SIG-M5 treated with dmso at 0.1 percent for 504 hours (cell line): Measurements from ENCODE around the gene RPP30.
"Not testable (repeated sequence)": the region's sequence is repeated elsewhere in the genome, so short reads cannot be mapped to it uniquely, and the experiment has no call there.

Experiments
- DNase-seq: peaks from one replicate; lab custom pipeline; 2025; ENCODE audit not compliant: unreplicated experiment; lab: John Stamatoyannopoulos, UW

Gene RPP30

DNA sequence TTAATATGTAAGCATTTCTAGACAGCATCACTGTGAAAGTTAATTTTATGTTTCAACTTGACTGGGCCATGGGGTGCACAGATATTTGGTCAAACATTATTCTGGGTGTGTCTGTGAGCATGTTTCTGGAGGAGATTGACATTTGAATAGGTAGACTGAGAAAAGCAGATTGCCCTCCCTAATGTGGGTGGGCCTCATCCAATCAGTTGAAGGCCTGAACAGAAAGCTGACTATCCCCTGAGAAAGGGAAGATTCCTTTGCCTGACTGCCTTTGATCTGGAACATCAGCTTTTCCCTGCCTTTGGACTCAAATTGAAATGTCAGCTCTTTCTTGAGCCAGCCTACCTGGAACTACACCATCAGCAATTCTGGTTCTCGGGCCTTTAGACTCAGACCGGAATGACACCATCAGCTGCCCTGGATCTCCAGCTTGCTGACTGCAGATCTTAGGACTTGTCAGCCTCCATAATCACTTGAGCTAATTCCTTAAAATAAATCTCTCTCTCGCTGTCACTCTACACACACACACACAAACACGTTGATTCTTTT lies 5.7 kb upstream of the RPP30 start:
- DNase-seq: no peak

DNA sequence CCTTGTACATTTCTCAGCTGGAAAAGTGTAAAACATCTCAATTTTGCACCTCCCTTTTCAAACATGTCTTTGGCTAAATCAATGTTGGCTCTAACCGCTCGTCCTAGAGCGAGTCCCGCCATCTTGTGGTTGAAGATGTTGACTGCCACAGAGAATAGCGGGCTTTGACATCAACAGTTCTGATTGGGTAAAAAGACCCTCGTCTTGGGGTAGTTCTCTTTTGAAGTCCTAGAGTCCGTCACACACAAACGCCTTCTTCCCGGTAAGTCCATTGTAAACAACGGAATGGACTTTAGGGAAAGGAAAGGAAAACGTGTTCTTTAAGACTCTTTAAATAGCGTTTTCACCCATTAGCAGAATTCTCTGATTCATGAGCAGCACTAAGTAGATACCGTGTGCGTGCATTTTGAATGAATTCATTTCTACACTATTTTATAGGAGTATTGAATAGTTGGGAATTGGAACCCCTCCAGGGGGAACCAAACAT lies 452 bp upstream of the RPP30 start:
- DNase-seq: peak; percentile 58

DNA sequence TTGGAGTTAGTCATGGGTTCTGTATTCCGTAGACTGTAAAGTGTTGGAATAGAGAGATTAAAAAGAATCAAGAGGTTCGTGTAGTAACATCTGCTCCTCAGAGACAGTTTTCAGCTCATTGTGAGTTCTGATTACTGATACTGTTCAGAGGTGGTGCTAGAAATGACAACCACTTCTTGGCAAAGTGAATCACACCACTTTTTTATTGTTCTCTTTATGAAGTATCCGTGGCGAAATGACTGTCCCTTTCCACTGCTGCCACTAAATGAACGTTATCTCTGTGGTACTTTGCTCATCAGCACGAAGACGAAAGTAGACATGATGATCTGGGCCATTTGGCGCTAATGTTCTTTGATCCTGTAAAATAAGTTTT lies 860 bp downstream of the RPP30 start:
- DNase-seq: no peak

DNA sequence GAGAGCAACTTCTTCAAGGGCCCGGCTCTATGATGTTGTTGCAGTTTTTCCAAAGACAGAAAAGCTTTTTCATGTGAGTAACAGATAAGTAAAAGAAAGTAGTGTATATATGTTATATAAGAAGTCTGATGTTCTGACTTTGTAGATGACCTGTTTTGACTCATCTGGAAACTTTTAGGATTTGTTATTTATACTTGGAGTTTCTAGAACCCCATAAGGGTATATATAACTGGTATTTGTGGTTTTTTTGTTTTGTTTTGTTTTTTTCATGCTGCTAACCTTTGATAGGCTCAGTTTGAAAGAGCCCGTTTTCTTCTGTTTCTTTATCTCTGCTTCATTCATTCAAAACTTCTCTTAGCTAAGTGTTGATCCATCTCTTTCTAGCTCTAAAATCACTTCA lies 7.3 kb downstream of the RPP30 start:
- DNase-seq: no peak

DNA sequence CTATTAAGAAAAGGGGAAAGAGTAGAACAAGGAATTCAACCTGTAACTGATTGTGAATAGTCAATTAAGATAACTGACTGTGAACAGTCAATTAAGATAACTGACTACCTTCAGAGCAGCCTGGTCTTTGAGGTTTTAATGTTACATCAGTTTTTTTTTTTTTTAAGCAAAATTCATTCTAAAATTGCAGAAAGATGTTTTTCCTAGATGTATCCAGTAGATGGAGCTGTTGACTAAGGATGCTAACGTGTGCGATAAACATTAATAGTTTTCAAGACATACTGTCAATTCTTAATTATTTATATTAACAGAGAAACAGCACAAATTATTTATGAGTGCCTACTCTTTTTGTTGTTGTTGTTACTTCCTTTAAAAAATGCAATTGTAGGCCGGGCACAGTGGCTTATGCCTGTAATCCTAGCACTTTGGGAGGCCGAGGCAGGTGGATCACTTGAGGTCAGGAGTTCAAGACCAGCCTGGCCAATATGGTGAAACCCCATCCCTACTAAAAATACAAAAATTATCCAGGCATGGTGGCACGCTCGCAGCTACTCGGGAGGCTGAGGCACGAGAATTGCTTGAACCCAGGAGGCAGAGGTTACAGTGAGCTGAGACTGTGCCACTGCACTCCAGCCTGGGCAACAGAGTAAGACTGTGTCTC lies 8.4 kb downstream of the RPP30 start:
- DNase-seq: peak; percentile 42

DNA sequence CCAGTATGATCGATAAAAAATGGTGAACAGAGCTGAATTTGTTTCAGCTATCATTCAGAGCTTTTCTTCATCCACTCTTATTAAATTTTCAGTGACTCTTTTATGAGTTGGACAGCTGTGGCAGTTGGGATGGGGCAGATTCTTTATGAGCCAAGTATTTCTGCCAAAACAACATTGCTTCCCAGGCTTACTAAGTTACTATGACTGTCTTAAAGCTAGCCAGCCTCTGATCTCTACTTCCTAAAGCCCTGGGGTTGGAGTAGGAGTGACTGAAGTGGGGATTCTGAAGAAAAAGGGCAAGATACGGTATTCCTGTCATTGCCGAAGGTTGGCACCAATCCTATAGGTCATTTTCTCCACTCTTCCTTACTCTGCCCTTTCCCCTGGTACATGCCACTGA lies 12.7 kb downstream of the RPP30 start:
- DNase-seq: no peak

DNA sequence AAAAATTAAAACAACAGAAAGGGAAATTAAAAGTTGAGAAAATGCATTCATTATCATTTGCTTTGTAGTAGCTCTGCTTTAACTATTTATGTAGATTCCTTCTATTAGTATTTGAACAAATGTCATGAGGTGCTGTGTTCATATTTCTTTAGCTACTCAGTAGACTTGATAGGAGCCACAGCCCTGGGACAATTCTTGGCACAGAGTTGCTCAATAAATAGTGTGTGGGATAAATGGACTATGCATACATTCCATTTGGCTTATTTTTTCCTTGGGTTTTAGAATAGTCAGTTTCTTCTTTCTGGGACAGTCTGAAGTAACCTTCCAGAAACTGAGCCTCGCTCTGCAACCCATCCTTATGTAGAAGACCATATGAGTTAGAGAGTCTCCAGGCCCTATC lies 13.4 kb downstream of the RPP30 start:
- no peak for DNase-seq

DNA sequence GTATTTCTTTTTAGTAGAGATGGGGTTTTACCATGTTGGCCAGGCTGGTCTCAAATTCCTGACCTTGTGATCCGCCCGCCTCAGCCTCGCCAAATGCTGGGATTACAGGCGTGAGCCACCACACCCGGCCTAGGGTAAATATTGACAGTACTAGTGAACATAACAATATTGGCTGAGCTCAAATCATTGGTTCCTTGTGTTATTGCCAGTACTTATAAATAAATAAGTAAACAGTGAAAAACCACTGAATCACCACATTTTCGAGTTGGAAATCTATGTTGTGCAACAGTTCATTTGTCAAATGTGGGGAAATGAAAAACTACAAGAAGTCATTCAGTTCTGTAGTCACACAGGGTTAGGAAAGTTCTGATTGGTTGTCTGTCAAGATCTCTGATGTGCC lies 15.8 kb downstream of the RPP30 start:
- no peak for DNase-seq

DNA sequence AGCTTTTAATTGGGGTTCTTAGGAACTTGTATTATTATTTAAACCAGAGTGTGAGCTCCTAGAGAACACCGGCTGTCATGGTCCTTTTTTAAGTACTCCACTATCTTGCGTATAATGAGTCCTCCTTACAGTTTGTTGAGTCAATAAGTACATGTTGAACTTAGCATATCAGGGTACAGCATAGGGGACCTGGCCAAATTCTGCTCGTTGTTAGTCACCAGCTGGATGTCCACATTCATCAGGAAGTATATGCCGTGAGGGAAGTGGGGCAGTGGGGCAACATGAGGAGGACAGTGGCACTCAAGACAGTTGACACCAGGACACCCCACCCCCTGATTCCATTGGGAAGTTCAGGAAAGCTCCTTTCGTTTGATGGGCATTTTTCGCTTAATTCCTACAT lies 16.6 kb downstream of the RPP30 start:
- DNase-seq: no peak

DNA sequence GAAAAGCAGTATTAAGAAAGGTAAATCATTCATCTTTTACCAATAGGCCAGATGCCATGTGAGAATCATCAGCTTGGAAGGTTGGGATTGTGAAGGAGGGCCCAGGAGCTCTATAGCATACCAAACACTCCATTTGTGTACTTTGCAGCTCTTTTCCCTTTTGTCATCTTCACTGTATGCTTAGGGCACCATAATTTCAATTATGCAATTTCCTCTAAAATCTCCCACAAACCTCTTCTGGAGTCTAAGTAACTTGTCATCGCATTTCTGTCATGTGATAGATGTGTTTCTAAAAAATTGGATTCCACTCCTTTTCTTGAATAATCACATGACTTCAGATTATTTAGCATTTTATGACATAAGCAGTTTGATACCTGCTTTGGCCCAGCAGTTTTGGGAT lies 17.9 kb downstream of the RPP30 start:
- no peak for DNase-seq

DNA sequence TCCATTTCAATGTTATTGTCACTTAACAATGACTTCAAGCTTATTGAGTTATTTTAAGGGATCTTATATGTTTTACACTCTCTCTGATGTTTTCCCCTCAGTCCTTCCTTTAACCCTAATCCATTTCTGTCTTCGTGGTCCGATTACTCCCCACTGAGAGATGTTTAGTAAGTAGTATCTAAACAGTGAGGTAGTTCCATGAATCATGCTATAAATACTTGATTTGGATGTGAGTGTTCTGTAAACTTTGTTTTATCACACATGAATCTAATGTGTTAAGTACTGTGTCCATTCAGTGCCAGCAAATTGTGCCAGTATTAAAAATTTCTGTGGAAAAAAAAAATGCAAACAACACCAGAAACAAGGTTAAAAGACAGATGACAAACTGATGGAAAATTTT lies 18.6 kb downstream of the RPP30 start:
- no peak for DNase-seq

DNA sequence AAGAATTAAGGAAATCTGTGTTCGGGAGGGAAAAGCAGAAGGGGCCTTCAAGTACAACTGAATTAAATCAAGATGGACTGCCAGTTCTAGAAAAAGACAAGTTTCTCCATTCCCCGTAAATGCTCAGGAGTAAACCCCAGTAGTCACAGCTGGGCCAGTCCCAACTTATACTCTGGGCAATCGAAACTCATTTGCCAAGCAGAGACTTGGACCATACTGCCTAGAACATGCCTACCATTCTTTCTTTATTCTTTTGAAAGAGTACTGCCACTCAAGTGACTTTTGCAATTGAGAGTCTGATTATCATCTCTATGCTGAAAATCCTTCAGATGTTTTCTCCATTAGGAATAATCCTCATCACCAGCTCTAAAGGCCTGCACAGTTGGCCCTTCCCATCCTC lies 21.4 kb downstream of the RPP30 start:
- no peak for DNase-seq

DNA sequence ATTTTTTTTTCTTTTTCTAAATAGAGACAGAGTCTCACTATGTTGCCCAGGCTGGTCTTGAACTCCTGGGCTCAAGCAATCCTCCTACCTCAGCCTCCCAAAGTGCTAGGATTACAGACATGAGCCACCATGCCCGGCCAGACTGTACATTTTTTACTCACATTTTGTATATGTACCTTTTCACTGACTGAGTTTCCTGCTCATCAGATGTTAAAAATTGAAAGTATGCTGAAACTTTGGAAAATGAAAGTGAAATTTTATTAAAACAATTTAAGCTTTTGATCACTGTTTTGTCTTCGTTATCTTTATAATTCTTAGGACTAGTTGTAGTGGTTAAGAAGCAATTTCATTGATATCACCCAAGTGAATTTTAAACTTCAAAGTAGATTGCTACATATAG lies 25.1 kb downstream of the RPP30 start:
- DNase-seq: not testable (repeated sequence)

DNA sequence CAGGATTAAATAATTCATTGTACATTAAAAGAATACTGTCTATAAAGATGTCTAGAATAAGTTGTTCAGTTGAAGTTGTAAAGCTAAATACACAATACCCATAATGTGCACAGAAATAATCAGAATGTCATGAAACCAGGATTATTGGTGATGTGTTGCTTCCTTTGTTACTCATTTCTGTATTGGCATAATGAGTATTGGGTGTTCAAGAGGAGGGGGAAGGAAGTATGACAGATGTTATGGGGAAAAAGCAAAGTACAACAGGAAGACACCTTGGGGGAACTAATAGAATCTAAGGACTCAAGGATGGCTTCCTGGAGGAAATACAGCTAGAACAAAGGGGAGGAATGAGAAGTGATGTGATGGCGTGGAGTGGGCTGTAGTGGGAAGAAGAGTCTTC lies 34.2 kb downstream of the RPP30 start:
- no peak for DNase-seq

DNA sequence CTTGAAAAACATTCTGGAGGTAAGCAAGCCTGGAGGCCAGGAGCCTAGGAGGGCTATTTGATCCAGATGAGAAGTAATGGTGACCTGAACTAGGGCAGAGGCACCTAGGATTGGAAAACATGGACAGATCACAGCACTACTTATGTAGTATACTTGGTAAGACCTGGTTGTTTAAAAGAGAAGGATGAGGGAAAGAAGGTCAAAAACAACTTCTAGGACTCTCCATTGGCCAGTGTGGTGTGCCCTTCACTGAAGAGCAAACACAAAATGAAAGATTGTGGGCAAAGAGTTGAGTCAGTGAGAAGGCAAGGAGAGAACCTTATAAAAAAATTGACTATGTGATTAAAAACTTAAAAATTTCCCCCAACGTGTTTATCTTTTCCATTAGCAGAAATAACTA lies 34.8 kb downstream of the RPP30 start:
- DNase-seq: no peak

DNA sequence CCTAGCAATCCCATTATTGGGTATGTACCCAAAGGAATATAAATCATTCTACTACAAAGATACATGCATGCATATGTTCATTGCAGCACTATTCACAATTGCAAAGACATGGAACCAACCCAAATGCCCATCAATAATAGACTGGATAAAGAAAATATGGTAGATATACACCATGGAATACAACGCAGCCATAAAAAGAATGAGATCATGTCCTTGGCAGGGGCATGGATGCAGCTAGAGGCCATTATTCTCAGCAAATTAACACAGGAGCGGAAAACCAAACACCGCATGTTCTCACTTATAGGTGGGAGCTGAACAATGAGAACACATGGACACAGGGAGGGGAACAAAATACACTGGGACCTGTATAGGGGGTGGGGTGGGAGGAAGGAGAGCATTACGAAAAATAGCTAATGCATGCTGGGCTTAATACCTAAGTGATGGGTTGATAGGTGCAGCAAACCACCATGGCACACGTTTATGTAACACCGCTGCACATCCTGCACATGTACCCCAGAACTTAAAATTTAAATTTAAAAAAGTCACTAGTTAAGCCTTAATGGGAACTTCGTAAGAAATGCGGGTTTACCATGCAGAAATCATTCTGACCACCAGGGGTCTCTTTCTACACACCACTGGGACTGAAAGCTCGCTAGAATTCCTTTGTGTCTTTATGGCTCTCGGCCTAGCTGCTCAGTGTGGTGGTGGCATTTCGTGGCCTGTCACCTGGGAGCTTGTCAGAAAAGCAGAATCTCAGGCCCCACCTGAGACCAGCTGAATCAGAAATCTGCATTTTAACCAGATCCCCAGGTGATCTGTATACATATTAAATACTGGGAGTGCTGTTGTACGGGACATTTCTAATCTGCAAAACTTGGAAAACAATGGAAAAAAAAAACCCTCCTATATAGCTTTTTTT lies 39.6 kb downstream of the RPP30 start:
- peak; percentile 58 for DNase-seq

DNA sequence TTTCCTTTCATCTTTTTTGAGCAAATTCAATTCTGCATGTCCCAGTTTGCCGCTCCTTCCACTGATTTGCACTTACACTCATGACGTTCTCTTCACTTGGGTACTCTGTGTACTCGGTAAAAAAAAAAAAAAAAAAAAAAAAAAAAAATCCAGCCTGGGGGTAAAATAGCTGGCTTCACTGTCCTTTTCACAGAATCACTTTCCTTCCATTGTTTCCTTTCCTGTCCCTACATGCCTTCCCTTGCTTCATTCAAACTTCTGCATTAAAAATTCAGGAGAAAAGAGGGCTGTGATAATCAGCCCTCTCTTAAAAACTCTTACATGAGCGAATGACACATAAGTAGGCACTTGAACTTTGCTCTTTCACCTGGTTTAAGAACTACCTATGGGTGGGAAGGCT lies 40.4 kb downstream of the RPP30 start:
- DNase-seq: no peak

DNA sequence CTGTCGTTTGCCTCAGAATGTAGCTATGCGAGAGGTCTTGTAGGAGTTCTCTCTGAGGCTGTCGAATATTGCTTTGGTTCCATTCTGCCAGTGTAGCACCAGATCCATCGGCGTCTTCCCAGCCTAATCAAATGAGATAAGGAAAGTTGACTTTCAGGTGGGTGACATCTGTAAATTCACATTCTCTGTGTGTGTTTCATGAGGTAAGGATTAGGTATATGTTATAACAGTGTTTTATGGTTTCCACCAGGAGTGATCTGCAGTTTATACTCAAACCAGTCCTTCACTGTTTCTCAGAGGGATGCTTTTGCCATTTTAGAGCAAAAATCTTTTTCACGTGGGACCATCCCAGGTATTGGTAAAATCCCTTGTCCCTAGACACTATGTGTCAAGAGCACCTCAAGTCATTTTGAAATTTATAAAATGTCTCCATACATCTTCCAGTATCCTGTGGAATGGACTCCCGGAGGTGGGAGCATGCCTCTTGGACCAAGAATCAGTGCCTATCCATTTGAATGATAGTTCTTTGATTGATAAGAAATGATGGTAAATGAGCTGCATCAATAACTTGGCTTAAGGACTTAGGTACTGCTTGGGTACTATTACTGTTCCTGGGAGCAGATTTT lies 41.2 kb downstream of the RPP30 start:
- no peak for DNase-seq

DNA sequence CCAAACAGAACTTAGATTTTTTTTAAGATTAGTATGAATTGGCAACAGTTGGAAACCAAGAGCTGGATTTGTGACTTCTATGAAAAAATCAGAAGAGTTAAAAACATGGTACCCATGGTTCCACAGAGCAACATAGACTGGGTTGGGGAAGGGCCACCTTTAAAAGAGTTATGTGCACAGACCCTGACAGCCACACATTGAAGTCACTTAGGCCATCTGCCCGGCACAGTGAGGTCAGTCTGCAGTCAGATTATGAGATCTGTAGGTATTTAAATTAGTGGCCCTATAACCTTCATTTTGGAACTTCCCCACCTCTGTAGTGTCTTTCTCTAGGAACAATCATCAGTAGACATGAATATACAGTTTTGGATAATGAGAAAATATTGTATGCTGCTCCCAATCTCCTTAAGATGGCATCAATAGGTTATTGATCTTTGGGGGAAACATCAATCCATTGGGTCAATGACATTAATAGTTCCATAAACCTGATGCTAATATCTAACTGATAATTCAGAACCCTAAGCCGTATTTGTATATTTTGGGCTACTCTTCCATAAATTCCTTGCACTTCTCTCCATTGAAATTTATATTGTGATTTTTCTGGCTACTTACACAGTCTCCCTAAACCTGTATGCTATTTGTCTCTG lies 42.1 kb downstream of the RPP30 start:
- no peak for DNase-seq

DNA sequence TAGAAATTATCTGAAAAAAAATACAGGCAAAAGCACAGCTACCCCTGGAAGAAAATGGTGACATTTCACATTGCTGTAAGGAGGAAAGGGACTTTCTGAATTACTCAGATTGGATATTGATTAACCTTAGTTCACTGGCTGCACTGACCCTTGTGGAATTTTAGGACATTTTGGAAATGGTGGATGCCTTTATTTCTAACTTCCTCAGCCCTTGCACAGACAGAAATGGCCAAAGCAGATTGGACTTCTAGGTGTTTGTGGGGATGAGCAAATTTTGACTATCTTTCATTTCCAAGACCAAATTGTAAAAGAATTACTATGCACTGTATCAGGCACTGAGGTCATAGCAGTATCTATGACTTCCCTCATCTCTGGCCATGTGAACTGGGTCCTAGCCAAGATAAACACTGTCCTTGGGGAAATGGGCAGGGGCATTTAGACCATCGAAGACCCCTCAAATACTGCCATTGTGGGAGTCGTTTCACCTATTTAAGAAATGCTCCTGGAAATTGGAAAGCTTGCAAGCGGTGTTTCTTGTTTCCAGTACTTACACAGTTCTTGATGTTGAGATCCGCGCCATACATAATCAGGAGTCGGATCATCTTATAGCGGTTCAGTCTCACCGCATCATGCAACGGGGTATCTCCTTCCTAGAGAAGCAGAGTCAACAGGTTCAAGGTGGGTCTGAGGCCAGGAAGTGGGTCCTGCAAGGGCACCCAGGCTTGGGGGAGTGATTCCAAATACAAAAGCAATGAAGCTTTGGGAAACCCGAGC lies 43.4 kb downstream of the RPP30 start:
- DNase-seq: no peak

DNA sequence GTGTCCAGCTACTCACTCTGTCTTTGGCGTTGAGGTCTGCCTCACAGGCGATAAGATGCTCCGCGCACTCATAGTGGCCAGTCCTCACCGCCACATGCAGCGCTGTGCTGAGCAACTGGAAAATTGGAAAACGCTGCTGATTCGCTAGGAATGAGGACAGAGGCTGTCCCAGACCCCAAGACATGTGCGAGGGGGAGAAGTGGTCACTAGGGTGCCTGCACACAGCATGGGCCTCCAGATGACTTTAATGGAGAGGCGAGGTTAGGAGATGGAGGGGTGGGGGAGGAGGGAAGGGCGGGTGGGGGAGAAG lies 43.9 kb downstream of the RPP30 start:
- DNase-seq: no peak
